ENCODE data around the gene TNIP1.
A peak's percentile ranks its signal among the peaks of the same experiment; 100 is the strongest.

Gene TNIP1

GRCh38 chr5:150992705-150993104 lies 88.1 kb downstream of the TNIP1 start:
- no peak for DNase-seq

GRCh38 chr5:150989695-150990094 lies 91.1 kb downstream of the TNIP1 start:
- peak; percentile 5 for DNase-seq

GRCh38 chr5:150987746-150988145 lies 93.1 kb downstream of the TNIP1 start:
- DNase-seq = no peak

Data from hematopoietic multipotent progenitor cell treated with erythropoietin and hydrocortisone succinate and interleukin-3 and kit ligand, for 4 days (in vitro differentiated cells).